Measurements from ENCODE around the gene GREM2. TPM values are rescaled to one million over a fixed set of nuclear protein-coding genes. Genes with fewer than 3 reads are reported as not detected.

The GREM2 gene
- polyA plus RNA-seq, 4 donors, result 0.64 to 4.5 (median 1.4) TPM

DNA sequence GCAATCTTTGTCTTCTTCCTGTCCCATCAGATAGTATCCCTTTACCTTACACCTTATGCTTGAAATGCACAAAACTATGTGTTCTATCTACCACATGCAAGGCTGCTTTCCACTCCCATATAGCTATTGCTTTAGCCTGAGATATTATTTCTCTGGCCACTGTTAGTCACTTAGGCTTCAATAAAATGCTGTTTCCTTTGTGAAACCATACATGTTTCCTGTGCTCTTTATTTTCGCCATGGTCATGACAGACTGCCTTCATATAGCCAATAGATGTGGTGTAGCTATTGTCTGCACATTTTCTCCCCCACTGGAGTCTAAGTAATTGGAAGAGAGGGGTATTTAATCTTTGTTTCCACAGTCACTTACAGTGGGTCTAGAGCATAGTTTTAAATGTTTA lies 108.4 kb downstream of the GREM2 start:
- no peak for DNase-seq (ENCODE audit: low read depth in 4 of 4, low spot score in 3 of 4)

DNA sequence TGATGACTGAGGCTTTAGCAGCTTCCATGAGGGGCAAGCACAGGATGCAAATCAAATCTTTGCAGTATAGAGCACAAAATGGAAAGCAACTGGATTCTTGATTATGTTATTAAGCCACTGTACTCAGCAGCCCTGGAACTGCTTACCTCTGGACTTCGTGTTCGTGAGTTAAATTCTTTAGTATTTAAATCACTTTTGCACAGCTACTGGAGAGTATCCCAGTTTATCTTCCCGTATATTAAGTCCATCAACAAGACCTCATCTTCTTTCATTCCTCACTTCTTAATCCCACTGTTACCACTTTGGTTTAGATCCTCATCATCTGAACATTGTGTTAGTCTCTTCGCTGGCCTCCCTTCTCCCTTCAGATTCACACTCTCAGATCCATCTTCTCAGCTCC lies 108.9 kb downstream of the GREM2 start:
- DNase-seq (ENCODE audit: low read depth in 4 of 4, low spot score in 3 of 4), result no peak

DNA sequence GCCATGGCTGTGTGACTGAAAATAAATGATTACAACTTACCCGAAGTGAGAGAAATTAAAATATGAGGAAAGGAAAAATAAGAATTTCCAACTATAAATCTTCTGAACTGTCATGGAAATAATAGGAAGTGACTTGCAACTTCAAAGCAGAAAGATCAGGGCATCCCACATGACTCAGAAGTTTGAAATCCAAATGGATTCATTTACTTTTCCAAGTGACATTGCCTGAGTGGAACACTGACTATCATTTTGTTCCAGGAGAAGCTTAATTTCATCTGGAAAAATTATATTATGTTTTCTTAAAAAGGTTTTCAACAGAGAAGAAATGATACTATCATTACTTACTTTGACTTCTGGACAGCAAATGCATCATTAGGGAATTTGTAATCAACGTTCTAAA lies 110.8 kb downstream of the GREM2 start:
- DNase-seq (ENCODE audit: low read depth in 4 of 4, low spot score in 3 of 4), result no peak

DNA sequence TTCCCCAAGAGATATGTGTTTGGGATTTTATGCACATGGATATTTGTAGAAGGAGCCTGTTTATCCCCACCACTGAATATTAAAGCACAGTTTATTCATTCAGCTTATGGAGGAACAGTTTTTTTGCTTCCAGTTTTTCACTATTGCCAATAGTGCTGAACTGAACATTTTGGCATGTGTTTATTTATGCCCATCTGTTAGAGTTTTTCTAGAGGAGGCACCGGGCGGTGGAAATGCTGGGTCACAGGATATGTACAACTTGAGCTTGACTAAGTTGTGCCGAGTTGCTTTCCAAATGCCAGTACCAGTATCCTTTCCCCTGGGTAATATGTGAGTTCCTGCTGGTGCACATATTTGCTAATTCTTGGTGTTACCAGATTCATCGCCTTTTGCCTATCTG lies 111.3 kb downstream of the GREM2 start:
- DNase-seq (ENCODE audit: low read depth in 4 of 4, low spot score in 3 of 4), result no peak

DNA sequence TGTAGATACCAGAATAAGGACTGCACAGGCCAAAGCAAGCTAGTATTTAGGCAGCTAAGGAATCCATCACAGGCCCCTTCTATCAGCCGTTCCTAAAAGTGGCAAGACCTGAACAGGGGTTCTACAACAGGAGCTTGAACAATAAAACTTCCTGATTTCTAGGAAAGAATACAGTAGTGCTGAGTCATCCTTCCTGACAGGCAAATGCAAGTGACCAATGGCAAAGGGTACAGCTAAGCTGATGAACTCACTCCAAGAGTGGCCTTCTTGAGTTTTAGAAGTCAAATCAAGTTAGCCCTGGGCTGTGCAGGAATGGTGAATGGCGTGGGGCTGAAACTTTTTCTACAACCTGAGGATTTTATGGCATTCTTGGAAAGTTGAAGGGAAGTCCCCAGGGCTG lies 112.9 kb downstream of the GREM2 start:
- no peak for DNase-seq (ENCODE audit: low read depth in 4 of 4, low spot score in 3 of 4)

DNA sequence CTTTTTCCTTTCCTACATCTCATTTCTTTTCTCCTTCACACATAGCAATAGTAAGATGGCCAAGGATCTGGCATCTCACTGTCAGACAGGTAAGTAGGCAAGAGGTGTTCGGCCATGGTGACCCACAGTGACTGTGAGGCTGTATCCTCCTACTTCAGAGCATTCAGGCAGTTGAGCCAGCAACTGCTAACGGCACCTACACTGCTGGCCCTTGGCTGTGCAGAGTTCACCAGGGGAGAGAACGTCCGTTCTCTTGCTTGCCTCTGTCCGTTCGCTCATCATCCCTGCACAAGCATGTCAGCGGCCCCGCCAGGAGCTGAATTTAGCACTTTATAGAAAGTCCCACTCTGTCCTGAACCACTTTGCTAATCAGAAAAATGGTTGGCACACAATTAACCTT lies 113.6 kb downstream of the GREM2 start:
- no peak for DNase-seq (ENCODE audit: low read depth in 4 of 4, low spot score in 3 of 4)

DNA sequence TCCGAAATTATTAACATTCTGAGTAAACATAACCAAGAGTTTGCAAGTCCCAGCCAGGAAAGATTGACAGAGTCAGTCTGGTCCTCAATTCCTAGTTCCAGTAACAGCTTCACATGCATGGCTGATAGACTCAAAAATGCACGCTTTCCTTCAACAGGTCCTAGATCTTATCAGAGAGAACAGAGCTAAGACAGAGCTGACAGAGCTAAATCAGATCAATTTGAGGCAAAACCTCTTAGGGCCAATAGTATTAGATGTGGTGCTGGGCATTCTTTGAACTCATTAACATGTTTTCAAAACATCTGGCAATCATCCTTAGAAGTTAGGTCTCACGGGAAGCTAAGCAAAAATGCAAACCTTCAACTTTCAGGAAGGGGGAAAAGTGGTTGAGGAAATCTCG lies 114.0 kb downstream of the GREM2 start:
- DNase-seq (ENCODE audit: low read depth in 4 of 4, low spot score in 3 of 4), result no peak

DNA sequence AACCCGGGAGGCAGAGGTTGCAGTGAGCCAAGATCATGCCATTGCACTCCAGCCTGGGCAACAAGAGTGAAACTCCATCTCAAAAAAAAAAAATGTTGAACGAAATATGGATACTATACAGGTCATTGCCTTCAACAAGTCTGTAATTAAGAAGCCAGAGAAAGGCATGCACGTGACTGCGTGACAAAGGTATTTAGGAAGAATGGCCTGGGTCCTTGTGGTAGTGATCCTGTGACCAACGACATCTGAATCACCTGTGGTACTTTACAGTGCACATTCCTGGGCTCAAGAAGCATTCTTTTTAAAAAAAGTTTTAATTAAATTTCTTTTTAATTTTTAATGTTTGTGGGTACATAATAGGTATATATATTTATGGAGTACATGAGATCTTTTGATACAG lies 115.0 kb downstream of the GREM2 start:
- DNase-seq (ENCODE audit: low read depth in 4 of 4, low spot score in 3 of 4), result no peak

DNA sequence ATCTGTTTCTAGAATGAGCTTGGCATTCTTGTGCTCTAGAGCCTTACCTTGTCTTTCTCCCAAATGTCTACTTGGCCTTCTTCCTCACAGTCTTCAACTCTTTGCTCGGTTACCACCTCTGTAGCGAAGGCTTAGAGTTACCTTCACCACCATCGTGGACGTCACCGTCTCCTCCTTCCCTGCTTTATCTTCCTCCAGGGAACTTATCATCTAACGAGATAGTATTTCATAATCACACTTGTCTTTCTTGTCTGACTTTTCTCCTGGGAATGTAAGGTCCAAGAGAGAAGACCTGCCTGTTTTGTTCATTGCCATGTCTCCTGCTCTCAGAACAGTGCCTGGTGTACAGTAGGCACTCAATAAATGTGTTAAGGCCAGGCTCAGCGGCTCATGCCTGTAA lies 115.6 kb downstream of the GREM2 start:
- DNase-seq (ENCODE audit: low read depth in 4 of 4, low spot score in 3 of 4), result no peak

DNA sequence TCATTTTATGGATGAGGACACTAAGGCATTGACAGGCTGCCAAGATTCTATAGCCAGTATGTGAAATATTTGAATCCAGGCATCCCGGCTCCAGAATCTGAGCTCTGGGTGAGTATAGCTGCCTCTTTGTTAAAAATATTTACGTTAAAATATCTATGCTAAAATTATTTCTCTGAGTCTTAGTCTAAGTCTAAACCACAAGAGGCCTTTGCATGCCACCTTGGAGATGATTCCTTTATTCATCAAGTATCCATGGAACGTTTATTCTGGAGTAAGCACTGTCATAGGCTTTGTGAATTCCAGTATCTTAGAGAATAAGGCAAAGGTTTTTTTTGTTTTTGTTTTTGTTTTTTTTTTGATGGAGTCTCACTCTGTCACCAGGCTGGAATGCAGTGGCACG lies 116.4 kb downstream of the GREM2 start:
- DNase-seq (ENCODE audit: low read depth in 4 of 4, low spot score in 3 of 4), result no peak

DNA sequence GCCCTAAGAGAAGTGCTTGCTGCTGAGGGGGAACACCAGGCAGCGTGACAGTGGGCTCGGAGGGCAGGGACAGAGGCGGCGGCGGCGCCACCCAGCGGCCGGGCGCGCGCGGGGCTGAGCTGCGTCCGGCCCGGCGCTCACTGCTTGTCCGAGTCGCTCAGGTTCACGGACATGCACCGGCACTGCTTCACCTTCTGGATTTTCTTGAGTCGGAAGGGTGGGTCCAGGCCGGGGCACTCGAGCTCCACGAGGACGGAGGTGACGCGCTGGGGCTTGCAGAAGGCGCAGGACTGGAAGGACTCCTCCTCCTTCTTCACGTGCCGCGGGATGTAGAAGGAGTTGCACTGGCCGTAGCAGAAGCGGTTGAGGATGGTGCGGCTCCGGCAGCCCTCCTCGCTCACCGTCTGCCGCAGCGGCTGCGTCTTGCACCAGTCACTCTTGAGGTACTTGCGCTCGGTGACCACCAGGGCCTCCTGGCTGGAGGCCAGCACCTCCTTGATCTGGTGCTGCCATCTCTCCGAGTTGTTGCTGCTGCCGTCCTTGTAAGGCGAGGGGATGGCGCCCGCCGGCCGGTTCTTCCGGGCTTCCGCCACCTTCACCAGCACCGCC lies 119.0 kb downstream of the GREM2 start:
- no peak for DNase-seq (ENCODE audit: low read depth in 4 of 4, low spot score in 3 of 4)

DNA sequence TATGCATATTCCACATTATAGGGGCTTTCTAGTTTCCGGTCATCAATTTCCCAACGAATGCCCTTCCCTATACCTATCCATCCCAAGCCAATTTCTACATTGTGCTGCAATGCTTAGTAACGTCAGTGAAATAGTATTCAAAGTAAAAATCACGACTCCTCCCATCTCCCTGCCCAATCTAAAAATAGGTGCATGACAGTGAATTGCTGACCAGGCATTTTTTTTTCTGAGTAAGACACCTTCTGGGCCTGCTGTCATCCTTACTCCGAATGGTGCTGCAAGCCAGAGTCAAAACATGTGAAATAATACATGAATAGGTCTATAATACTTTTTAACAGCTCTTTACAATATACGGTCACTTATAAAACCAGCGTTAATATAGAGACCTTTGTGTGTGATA lies 120.2 kb downstream of the GREM2 start:
- no peak for DNase-seq (ENCODE audit: low read depth in 4 of 4, low spot score in 3 of 4)

DNA sequence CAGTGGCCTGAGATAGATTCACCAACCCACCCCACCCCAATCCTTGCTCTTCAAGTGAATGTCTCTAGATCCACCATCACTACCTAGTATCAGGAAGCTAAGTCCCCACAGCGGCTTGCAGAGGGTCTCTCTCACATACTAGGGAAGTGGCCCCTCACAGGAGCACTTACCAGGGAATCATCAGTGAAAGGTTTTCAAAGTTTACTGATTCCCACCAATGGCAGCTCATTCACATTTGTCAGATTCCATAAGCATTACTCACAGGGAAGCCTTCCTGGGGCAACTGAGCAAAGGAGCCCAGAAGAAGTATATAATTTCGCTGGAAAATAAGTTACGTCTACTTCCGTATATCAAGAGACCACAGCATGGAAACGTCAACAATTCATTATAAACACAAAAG lies 120.8 kb downstream of the GREM2 start:
- DNase-seq (ENCODE audit: low read depth in 4 of 4, low spot score in 3 of 4), result no peak

DNA sequence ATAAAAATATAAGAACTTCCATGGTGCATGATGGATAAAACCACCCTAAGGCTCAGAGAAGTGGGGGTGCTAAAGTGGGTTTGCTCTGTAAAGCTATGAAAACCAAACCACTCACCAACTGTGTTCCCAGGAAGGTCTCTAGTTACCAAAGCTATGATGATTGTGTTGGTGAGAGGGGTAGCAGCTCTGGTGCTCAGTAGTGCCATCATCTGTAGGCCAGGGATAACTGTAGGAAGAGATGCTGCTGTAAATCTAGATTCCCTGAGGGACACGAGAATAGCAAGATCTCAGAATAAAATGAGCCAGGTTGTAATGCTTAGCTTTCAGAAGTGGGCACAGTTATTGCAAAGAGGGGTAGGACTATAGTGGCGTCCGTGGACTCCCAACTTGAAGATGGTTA lies 124.5 kb downstream of the GREM2 start:
- DNase-seq (ENCODE audit: low read depth in 4 of 4, low spot score in 3 of 4), result no peak

DNA sequence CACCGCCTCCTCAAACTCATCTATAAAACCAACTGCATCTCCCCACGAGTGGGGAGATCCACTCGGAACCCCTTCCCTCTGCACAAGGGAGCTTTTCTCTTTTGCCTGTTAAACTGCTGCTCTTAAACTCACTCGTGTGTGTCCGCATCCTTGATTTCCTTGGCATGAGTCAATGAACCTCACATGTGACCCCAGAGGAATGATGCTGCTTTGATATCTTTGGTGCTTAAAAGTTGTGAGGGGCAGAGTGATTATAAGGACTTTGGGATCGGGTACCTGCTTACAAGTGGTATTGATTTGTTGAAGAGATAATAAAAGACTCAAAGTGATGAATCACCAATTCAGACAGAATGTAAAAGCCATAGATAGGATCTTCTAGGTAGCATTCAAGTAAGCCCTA lies 125.3 kb downstream of the GREM2 start:
- DNase-seq (ENCODE audit: low read depth in 4 of 4, low spot score in 3 of 4), result no peak

DNA sequence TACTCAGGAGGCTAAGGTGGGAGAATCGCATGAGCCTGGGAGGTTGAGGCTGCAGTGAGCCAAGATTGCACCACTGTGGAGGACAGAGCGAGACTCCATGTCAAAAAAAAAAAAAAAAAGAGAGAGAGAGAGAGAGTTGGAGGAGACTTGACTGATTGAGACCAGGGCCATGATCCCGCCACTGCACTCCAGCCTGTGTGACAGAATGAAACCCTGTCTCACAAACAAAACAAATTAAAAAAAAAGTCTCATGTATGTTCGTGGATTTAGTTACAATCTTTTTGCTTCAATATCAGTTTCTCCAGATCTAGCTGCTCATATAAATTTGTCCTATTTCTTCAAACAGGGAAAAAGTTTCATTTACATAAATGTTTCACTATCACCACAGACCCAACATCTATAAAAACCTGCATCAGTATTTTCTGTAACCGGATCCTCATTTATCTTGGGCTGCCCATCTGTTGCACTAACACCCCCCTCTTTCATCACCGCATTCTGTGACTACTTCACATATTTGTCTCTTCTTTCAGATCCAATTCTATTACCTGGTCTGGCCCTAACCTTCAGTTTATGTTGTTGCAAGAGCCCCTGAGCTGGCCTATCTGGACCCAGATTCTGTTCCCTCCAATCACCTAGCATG lies 127.0 kb downstream of the GREM2 start:
- no peak for DNase-seq (ENCODE audit: low read depth in 4 of 4, low spot score in 3 of 4)

DNA sequence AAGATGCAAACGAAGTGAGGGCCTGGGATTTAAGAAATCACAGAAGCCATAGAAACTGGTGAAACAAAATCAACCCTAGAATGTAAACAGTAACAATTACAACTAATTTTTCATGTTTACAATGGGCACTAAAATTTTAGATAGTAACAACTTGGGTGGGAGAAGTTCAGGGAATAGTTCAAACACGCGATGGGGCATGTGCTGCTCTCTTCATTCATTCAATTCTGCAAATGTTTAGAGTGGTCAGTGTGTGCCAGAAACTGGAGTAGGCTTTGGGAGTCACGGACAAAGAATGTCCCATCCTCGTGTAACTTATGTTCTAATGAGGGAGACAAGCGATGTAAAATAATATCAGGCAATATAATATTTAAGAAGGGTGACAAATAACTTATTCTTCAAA lies 133.4 kb downstream of the GREM2 start:
- DNase-seq (ENCODE audit: low read depth in 4 of 4, low spot score in 3 of 4), result no peak

DNA sequence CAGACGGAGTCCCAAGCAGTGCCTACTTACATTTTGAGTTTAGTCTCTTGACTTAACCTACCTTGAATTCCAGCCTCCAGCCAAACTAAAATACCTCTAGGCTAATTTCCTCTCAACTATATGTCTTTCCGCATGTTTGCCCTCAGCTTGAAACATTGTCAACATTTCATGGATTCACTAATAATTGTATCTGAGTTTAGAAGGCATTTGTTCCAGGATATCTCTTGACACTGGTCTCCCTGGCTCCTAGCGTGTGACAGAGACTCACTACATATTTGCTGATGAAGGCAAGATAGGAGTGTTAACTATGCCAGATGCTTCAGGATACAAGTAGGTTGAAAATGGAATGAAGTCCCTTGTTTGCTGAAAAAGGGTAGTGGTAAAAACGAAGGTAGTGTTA lies 136.1 kb downstream of the GREM2 start:
- no peak for DNase-seq (ENCODE audit: low read depth in 4 of 4, low spot score in 3 of 4)

DNA sequence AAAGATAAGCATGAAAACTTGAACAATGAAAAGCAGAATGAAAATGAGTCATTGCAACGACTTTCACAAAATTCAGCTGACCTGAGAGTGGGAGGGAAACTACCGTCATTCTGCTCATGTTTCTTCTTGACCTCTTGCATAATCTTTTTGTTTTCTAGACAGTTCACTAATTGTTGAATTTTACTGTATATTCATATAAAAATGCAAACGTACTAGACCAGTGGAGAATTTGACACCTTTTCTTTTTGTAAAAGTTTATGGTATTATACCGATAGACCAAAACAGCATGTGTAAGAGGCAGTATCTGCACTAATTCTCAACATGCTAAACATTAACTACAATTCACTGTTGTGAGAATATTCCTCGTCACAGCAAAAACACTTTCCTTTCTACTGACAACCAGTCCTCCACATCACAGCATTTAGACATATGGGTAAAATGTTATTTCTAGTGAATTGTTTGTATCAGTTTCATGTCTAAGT lies 137.8 kb downstream of the GREM2 start:
- DNase-seq (ENCODE audit: low read depth in 4 of 4, low spot score in 3 of 4), result no peak

DNA sequence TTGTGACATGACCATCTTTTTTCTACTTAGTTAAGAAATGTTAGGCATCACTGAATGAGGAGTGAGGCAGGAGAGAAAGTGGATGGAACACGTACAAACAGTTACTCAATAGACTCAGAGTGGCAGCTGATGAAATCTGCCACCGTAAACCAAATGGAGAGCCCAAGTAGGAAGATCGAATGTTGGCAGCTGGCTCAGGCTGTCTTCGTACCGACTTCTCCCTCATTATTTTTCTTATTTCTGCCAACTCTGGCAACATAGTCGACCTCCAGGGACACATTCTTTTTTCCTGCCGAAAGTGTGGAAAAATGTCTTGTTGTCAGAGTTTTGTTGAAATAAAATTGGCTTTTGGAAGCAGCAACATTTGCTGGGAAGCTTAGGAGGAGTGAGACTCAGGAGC lies 143.3 kb downstream of the GREM2 start:
- DNase-seq (ENCODE audit: low read depth in 4 of 4, low spot score in 3 of 4), result no peak

DNA sequence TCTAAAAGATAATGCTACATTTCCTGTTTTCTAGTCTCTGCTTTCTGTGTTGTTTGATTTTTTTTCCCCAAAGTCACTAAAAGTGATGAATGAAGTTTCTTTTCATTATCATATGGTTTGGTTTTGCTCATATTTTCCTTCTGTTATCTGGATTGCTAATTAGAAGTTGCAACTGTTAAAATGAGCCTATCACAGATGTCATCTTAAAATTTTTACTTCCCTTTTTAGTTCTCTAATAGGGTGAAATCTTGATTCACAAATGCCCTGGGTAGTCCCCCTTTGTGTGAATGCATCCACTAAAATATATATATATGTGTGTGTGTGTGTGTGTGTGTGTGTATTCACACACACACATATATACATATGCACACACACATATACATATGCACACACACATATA lies 144.1 kb downstream of the GREM2 start:
- no peak for DNase-seq (ENCODE audit: low read depth in 4 of 4, low spot score in 3 of 4)

DNA sequence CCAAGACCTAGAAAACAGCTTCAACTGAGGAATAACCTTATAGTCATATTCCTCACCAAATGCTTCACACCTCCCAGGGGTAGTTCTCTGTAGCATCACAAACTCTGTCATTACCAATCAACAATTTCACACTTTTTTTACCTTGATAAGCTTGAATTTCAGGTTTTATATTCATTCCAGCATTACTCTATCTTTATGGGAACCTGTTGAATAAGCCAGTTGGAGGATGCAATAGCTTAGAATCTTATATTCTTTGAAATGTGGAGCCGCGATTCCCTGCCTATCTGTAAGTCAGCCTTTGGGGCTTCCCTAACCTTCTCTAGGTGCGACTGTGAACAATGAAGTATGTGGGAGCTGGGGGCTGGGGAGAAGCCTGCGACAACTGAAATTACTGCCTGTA lies 145.4 kb downstream of the GREM2 start:
- no peak for DNase-seq (ENCODE audit: low read depth in 4 of 4, low spot score in 3 of 4)

DNA sequence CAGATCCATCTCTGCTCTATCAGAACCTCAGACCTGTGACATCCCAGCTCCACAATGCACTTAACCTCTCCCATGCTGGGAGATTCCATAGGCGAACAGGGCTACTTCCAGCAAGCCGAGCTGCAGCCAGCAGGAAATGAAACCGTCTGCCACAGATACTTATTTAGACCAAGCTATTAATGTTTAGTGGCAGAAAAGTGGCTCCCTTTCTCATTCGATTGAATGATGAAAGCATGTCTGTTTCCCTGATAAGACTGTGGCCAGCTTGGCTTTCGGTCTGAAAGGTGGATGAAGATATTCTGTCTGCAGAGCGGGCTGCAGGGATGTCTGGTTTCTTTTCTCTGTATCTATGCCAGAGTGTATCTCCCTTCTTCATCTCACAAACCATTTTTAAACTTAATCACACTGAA lies 146.4 kb downstream of the GREM2 start:
- no peak for DNase-seq (ENCODE audit: low read depth in 4 of 4, low spot score in 3 of 4)

Measured in left renal pelvis (tissue), 4 donors.